Activated CD8-positive, alpha-beta memory T cell treated with anti-CD3 and anti-CD28 coated beads for 24 hours (primary cell): ENCODE measurements around the gene FAM136A.
"Not testable (repeated sequence)": the region's sequence is repeated elsewhere in the genome, so short reads cannot be mapped to it uniquely, and the experiment has no call there.

Experiments used
- DNase-seq: peaks from one replicate; pipeline ENCODE4 v3.0.0-alpha.2; 2020

Gene FAM136A

GRCh38 chr2:70283500-70284191, 18.2 kb downstream of the FAM136A start:
- peak; percentile 51 for DNase-seq

GRCh38 chr2:70282439-70282838, 19.4 kb downstream of the FAM136A start:
- no peak for DNase-seq

- no peak for DNase-seq
Observed at GRCh38 chr2:70280242-70280798, 21.5 kb downstream of the FAM136A start.

GRCh38 chr2:70270323-70270722, 31.5 kb downstream of the FAM136A start:
- DNase-seq = no peak

GRCh38 chr2:70269422-70270302, 32.2 kb downstream of the FAM136A start:
- DNase-seq = not testable (repeated sequence)

- DNase-seq = not testable (repeated sequence)
Observed at GRCh38 chr2:70266925-70267324, 34.9 kb downstream of the FAM136A start.

- DNase-seq = no peak
Observed at GRCh38 chr2:70261501-70261900, 40.4 kb downstream of the FAM136A start.

- no peak for DNase-seq
Observed at GRCh38 chr2:70258532-70258875, 43.4 kb downstream of the FAM136A start.

GRCh38 chr2:70255637-70256314, 46.1 kb downstream of the FAM136A start:
- no peak for DNase-seq

GRCh38 chr2:70250434-70250833, 51.4 kb downstream of the FAM136A start:
- DNase-seq = no peak

- DNase-seq = peak; percentile 98
Observed at GRCh38 chr2:70248181-70248847, 53.6 kb downstream of the FAM136A start, which contains the start of gene TIA1. TIA1 (minus strand) TSS chr2:70248628; CDS start chr2:70248430, 198 bp downstream.

GRCh38 chr2:70247364-70248180, 54.3 kb downstream of the FAM136A start:
- no peak for DNase-seq
